GM18858 (cell line): ENCODE measurements around the gene NIPAL4.

ENCODE experiments used
- ATAC-seq: cut with Tn5 transposase; IDR thresholded peaks from one replicate; pipeline ENCODE4 v1.9.1; 2021; ENCODE audit not compliant: unreplicated experiment

The NIPAL4 gene

GRCh38 chr5:157485340-157485739 lies 25.3 kb downstream of the NIPAL4 start:
- ATAC-seq, result no peak

GRCh38 chr5:157485811-157486210 lies 25.8 kb downstream of the NIPAL4 start:
- peak; percentile 39 for ATAC-seq

GRCh38 chr5:157486221-157486681 lies 26.2 kb downstream of the NIPAL4 start:
- peak; percentile 25 for ATAC-seq

- ATAC-seq, result peak; percentile 36
Observed at GRCh38 chr5:157486861-157487260, 26.8 kb downstream of the NIPAL4 start.

- no peak for ATAC-seq
Observed at GRCh38 chr5:157487358-157487757, 27.3 kb downstream of the NIPAL4 start.

- ATAC-seq, result no peak
Observed at GRCh38 chr5:157491471-157491995, 31.5 kb downstream of the NIPAL4 start.

- no peak for ATAC-seq
Observed at GRCh38 chr5:157492886-157493285, 32.9 kb downstream of the NIPAL4 start.

- ATAC-seq, result no peak
Observed at GRCh38 chr5:157494178-157494832, 34.3 kb downstream of the NIPAL4 start.

GRCh38 chr5:157496864-157497263 lies 36.9 kb downstream of the NIPAL4 start:
- no peak for ATAC-seq

GRCh38 chr5:157497875-157498611 lies 38.0 kb downstream of the NIPAL4 start:
- ATAC-seq, result no peak

- peak; percentile 77 for ATAC-seq
Observed at GRCh38 chr5:157502143-157502647, 42.2 kb downstream of the NIPAL4 start.

- ATAC-seq, result no peak
Observed at GRCh38 chr5:157504053-157504452, 44.0 kb downstream of the NIPAL4 start.

GRCh38 chr5:157505496-157505895 lies 45.5 kb downstream of the NIPAL4 start:
- no peak for ATAC-seq

GRCh38 chr5:157506066-157506590 lies 46.1 kb downstream of the NIPAL4 start:
- no peak for ATAC-seq

- no peak for ATAC-seq
Observed at GRCh38 chr5:157506981-157507780, 47.2 kb downstream of the NIPAL4 start.

GRCh38 chr5:157509093-157509492 lies 49.1 kb downstream of the NIPAL4 start:
- ATAC-seq, result no peak

GRCh38 chr5:157509587-157509986 lies 49.6 kb downstream of the NIPAL4 start:
- no peak for ATAC-seq

- ATAC-seq, result no peak
Observed at GRCh38 chr5:157510682-157511081, 50.7 kb downstream of the NIPAL4 start.

- no peak for ATAC-seq
Observed at GRCh38 chr5:157511651-157512644, 51.9 kb downstream of the NIPAL4 start.

- no peak for ATAC-seq
Observed at GRCh38 chr5:157513182-157513581, 53.2 kb downstream of the NIPAL4 start.
